Tibial nerve (tissue), 3 donors: Measurements from ENCODE around the gene MAML2.

Source experiments
- POLR2A ChIP-seq, 2 donors: fragments of 450-650 bp; IDR thresholded peaks; one replicate each; pipeline ENCODE4 v1.6.1; 2017; ENCODE audit warnings: antibody characterized with exemption in 2 of 2, mild to moderate bottlenecking in 2 of 2, moderate library complexity in 2 of 2
- TF ChIP-seq, protein P1 (sequence below), 5 experiments: fragments of 200-600 bp in 3 of 5; fragments of 450-650 bp in 2 of 5; sonication (generic) in 3 of 5; IDR thresholded peaks; one replicate each; pipeline ENCODE4 v1.5.1; 2016 to 2019; ENCODE audit warnings: antibody characterized with exemption in 5 of 5, mild to moderate bottlenecking in 3 of 5, moderate library complexity in 2 of 5

DNA sequence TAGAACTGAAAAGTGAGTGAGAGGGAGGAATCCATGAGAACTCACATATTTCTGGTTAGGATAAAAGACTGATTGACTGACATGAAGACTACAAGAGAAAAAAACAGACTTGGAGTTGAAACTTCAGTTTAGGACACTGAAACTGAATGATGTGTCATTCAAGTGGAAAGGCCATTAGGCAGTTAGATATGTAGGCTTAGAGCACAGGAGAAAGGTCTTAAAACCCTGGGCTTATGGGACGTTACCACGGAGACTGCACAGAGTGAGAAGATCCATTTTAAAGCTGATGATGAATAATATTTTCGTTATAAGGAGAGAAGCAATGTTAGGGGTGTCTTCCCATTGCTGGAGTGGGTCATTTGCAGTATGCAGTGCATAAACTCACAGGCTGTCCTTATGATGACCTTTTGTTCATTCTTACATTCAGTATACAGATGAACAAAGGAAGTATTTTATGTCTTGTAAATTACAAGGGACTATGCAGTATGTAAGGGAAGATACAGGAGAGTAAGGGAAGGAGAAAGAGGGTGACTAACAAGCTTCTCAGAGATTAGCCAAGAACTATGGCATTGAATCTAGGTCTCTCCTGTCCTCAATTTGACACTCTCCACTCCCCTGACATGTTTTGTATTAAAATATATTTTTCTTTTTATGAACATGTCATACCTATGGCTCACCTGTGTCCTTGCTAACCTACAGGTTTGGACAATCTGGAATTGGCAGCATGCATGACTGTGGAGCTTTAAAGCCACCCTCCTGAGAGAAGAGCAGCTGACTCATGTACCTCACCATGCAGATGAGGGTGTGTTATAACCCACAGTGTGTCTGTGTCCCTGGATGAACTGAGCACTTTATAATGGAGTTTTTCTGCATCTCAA lies 63.7 kb downstream of the MAML2 start:
- TF ChIP-seq, protein P1, sequence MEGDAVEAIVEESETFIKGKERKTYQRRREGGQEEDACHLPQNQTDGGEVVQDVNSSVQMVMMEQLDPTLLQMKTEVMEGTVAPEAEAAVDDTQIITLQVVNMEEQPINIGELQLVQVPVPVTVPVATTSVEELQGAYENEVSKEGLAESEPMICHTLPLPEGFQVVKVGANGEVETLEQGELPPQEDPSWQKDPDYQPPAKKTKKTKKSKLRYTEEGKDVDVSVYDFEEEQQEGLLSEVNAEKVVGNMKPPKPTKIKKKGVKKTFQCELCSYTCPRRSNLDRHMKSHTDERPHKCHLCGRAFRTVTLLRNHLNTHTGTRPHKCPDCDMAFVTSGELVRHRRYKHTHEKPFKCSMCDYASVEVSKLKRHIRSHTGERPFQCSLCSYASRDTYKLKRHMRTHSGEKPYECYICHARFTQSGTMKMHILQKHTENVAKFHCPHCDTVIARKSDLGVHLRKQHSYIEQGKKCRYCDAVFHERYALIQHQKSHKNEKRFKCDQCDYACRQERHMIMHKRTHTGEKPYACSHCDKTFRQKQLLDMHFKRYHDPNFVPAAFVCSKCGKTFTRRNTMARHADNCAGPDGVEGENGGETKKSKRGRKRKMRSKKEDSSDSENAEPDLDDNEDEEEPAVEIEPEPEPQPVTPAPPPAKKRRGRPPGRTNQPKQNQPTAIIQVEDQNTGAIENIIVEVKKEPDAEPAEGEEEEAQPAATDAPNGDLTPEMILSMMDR (IDR thresholded peaks at IDR 0.05): no peak
- TF ChIP-seq POLR2A (IDR thresholded peaks at IDR 0.05): no peak
